IMR-90 (cell line): ENCODE measurements around the gene TMEM63A. TPM values are rescaled to one million over a fixed set of nuclear protein-coding genes. Genes with fewer than 3 reads are reported as not detected.

Source experiments
- ATAC-seq: fragments of 200-7000 bp; cut with Tn5 transposase; 2 replicates; pipeline ENCODE4 v1.9.1; 2020; ENCODE audit warnings: low read depth, mild to moderate bottlenecking, moderate library complexity
- BruUV-seq: library from RNA; stranded (reverse); fragments of 400-500 nt; replicated peaks from 2 replicates; lab custom pipeline; 2021; lab: Mats Ljungman, UMichigan
- CTCF ChIA-PET: fragments of 300-600 bp; formaldehyde crosslinking; extraction: SDS; loops from one replicate; lab custom pipeline; 2021; ENCODE audit warnings: antibody characterized with exemption; lab: Yijun Ruan, JAX
- POLR2A ChIA-PET: fragments of 300-600 bp; sonication (Branson Sonifier 250); formaldehyde crosslinking; loops from one replicate; lab custom pipeline; 2022; ENCODE audit warnings: antibody characterized with exemption; ENCODE audit not compliant: unreplicated experiment; lab: Charles Lee
- DNase-seq: peaks from one replicate; pipeline ENCODE4 v3.0.0; 2013
- H2AFZ ChIP-seq: replicated peaks from 2 replicates; pipeline ENCODE3; 2013; ENCODE audit warnings: low read length, mild to moderate bottlenecking; ENCODE audit not compliant: poor library complexity
- H2AK5ac ChIP-seq: 2 replicates; pipeline ENCODE4 v1.6.1; 2013; ENCODE audit warnings: low read depth, low read length, inconsistent platforms
- H2AK9ac ChIP-seq: replicated peaks from 2 replicates; pipeline ENCODE3; 2013; ENCODE audit warnings: mild to moderate bottlenecking, low read depth, low read length, moderate library complexity; ENCODE audit not compliant: poor library complexity
- H2BK120ac ChIP-seq: 2 replicates; pipeline ENCODE4 v1.6.1; 2013; ENCODE audit warnings: low read depth, low read length, inconsistent platforms
- H2BK15ac ChIP-seq: 3 replicates; pipeline ENCODE4 v1.6.1; 2013; ENCODE audit warnings: low read depth, low read length, inconsistent platforms
- H2BK20ac ChIP-seq: 2 replicates; pipeline ENCODE4 v1.6.1; 2013; ENCODE audit warnings: low read depth, mild to moderate bottlenecking, inconsistent platforms, low read length, moderate library complexity
- H2BK5ac ChIP-seq: 2 replicates; pipeline ENCODE4 v1.6.1; 2013; ENCODE audit warnings: mild to moderate bottlenecking, low read depth, low read length, inconsistent platforms; ENCODE audit not compliant: poor library complexity, severe bottlenecking
- H3K14ac ChIP-seq: replicated peaks from 2 replicates; pipeline ENCODE4 v1.6.1; 2013; ENCODE audit warnings: low read depth, low read length, inconsistent platforms
- H3K18ac ChIP-seq: 2 replicates; pipeline ENCODE4 v1.6.1; 2013; ENCODE audit warnings: low read depth, low read length, control low read depth
- H3K23ac ChIP-seq: 2 replicates; pipeline ENCODE4 v1.6.1; 2013; ENCODE audit warnings: low read depth, low read length, inconsistent platforms
- H3K27ac ChIP-seq: 2 replicates; pipeline ENCODE4 v1.5.1; 2013; ENCODE audit warnings: mild to moderate bottlenecking, control low read depth, low read length; ENCODE audit not compliant: insufficient read depth
- H3K27me3 ChIP-seq: 2 replicates; pipeline ENCODE4 v1.6.1; 2013; ENCODE audit warnings: low read length; ENCODE audit not compliant: control insufficient read depth, insufficient read depth
- H3K36me3 ChIP-seq: 2 replicates; pipeline ENCODE4 v1.6.1; 2013; ENCODE audit warnings: low read length, mixed read lengths; ENCODE audit not compliant: control insufficient read depth, insufficient read depth
- H3K4ac ChIP-seq: 2 replicates; pipeline ENCODE4 v1.6.1; 2013; ENCODE audit warnings: low read depth, low read length, inconsistent platforms
- H3K4me1 ChIP-seq: 2 replicates; pipeline ENCODE4 v1.6.1; 2013; ENCODE audit warnings: low read length, mixed read lengths; ENCODE audit not compliant: control insufficient read depth, insufficient read depth
- H3K4me2 ChIP-seq: 2 replicates; pipeline ENCODE4 v1.6.1; 2013; ENCODE audit warnings: low read depth, mild to moderate bottlenecking, control low read depth, low read length, moderate library complexity
- H3K4me3 ChIP-seq: 2 replicates; pipeline ENCODE4 v1.5.1; 2013; ENCODE audit warnings: low read depth, mild to moderate bottlenecking, control low read depth, low read length, moderate library complexity; ENCODE audit not compliant: insufficient read depth
- H3K56ac ChIP-seq: 2 replicates; pipeline ENCODE4 v1.6.1; 2013; ENCODE audit warnings: low read length, inconsistent platforms; ENCODE audit not compliant: insufficient read depth; ENCODE audit errors: extremely low read depth
- H3K79me1 ChIP-seq, 2 experiments: 2 replicates each; pipeline ENCODE4 v1.6.1; 2013; ENCODE audit warnings: low read length in 2 of 2, inconsistent platforms in 1 of 2, low read depth in 1 of 2
- H3K9ac ChIP-seq: 2 replicates; pipeline ENCODE4 v1.6.1; 2013; ENCODE audit warnings: low read depth, low read length, control low read depth
- H3K9me1 ChIP-seq: 2 replicates; pipeline ENCODE4 v1.6.1; 2013; ENCODE audit warnings: low read length, inconsistent platforms; ENCODE audit not compliant: insufficient read depth
- H3K9me3 ChIP-seq: 2 replicates; pipeline ENCODE4 v1.6.1; 2013; ENCODE audit warnings: low read length; ENCODE audit not compliant: control insufficient read depth, insufficient read depth
- H4K20me1 ChIP-seq: 2 replicates; pipeline ENCODE4 v1.6.1; 2013; ENCODE audit warnings: low read length, inconsistent platforms; ENCODE audit not compliant: insufficient read depth
- H4K5ac ChIP-seq: 2 replicates; pipeline ENCODE4 v1.6.1; 2013; ENCODE audit warnings: mild to moderate bottlenecking, low read depth, low read length, control low read depth
- H4K8ac ChIP-seq, 2 experiments: 2 replicates each; pipeline ENCODE4 v1.6.1; 2013; ENCODE audit warnings: low read depth in 2 of 2, low read length in 2 of 2, control low read depth in 1 of 2, inconsistent platforms in 1 of 2
- H4K91ac ChIP-seq: 2 replicates; pipeline ENCODE4 v1.6.1; 2013; ENCODE audit warnings: low read depth, low read length, inconsistent platforms; ENCODE audit not compliant: insufficient read depth
- CEBPB ChIP-seq: IDR thresholded peaks from 2 replicates; pipeline ENCODE4 v1.6.1; 2012; ENCODE audit warnings: low read depth, low read length, improper control_type of control experiment
- RCOR1 ChIP-seq: IDR thresholded peaks from 2 replicates; pipeline ENCODE4 v1.6.1; 2012; ENCODE audit warnings: mild to moderate bottlenecking, low read length, improper control_type of control experiment; ENCODE audit not compliant: insufficient replicate concordance
- WGBS, 2 experiments: methylation state at CpG; one replicate each; pipeline versions ENCODE4 v1.1.5 to v1.1.7; 2013; ENCODE audit warnings: missing lambda C conversion rate in 2 of 2; ENCODE audit not compliant: insufficient read length in 1 of 2; ENCODE audit errors: extremely low coverage in 2 of 2; 5-methylcytosine and 5-hydroxymethylcytosine counted together
- dilution Hi-C: fragments of 300-500 bp; cut with HindIII; formaldehyde crosslinking; loops from one replicate; pipeline ENCODE4 v1.14.3; 2018; ENCODE audit warnings: low sequenced_read_pairs; ENCODE audit not compliant: unreplicated experiment
- in situ Hi-C: fragments of 300-500 bp; cut with MboI; formaldehyde crosslinking; loops from 3 replicates; pipeline ENCODE4 v1.14.3; 2019; ENCODE audit warnings: low sequenced_read_pairs, inconsistent platforms, mixed read lengths
- intact Hi-C: fragments of 100-400 bp; cut with micrococcal nuclease; formaldehyde crosslinking; loops from 2 replicates; pipeline ENCODE4 v1.10.0; 2022
- polyA plus RNA-seq, 3 experiments: library from polyadenylated mRNA; depleted of rRNA; stranded (reverse); fragments of >200 nt; gene quantifications; 2 replicates each; pipeline ENCODE4 v1.2.3, GENCODE V29; 2012; ENCODE audit warnings: low replicate concordance in 1 of 3
- total RNA-seq: library from RNA; depleted of rRNA; stranded (reverse); fragments of >200 nt; gene quantifications from 2 replicates; pipeline ENCODE4 v1.2.3, GENCODE V29; 2012
- TF ChIP-seq, protein P1 (sequence below): fragments of 150-350 bp; IDR thresholded peaks from 2 replicates; pipeline ENCODE4 v1.6.1; 2017; ENCODE audit warnings: mild to moderate bottlenecking, antibody characterized with exemption, low read length, low read depth

The TMEM63A gene
- total and polyA plus RNA-seq, 2 of the 4 experiments (the other 2 are of a cell fraction) = 4.7 to 23.3 TPM

DNA sequence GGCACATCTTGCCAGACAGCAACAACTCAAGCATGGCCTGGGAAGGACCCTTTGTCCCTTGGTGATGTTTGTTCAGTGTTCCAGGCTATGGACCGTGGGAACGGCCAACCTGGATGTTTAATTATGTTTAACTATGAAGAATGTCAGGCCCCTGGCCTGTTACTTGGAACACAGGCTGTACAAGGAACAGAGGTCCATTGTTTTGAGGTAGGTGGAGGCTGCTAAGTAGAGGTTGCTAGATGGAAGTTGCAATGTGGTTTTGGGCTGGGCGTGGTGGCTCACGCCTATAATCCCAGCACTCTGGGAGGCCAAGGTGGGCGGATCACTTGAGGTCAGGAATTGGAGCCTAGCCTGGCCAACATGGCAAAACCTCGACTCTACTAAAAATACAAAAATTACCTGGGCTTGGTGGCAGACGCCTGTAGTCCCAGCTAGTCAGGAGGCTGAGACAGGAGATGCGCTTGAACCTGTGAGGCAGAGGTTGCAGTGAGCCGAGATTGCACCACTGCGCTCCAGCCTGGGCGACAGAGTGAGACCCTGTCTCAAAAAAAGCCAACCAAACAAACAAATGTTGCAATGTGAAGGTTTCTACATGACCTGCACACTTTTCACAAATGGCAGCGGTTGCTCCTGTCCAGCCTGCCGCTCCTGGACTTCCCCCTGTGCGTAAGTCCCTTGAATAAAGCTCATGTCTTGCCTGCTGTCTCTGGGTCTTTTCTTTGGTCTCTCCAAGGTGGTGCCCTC is 9.2 kb upstream of the TMEM63A start:
- Histone ChIP-seq H4K91ac (no peak overlapping the region), H2BK120ac (no peak overlapping the region), H3K18ac (no peak overlapping the region), H3K4ac (no peak overlapping the region), H2AK5ac (no peak overlapping the region), H3K36me3 (no peaks in the 10 kb centered on the region), H4K5ac (no peak overlapping the region), H3K27me3 (no peaks in the 10 kb centered on the region), H2AFZ (no peak overlapping the region), H3K27ac (no peak overlapping the region), H3K14ac (no peak overlapping the region), H3K4me1 (no peaks in the 10 kb centered on the region), H3K9me3 (no peaks in the 10 kb centered on the region), H3K9me1 (no peaks in the 10 kb centered on the region), H4K20me1 (no peaks in the 10 kb centered on the region), H3K79me1 (no peaks in the 10 kb centered on the region), H2BK15ac (no peak overlapping the region), H3K4me3 (no peak overlapping the region), H4K8ac (no peak overlapping the region), H2BK5ac (no peak overlapping the region), H2AK9ac (no peak overlapping the region), H3K56ac (no peak overlapping the region), H3K9ac (no peak overlapping the region), H3K4me2 (no peak overlapping the region), H2BK20ac (no peak overlapping the region), H3K23ac (no peak overlapping the region)
- in situ Hi-C loops (no loop called here), intact Hi-C loops (no loop called here), dilution Hi-C loops (no loop called here)
- no peak for DNase-seq
- TF ChIP-seq RCOR1 (no peak), CEBPB (no peak)
- TF ChIP-seq, protein P1, sequence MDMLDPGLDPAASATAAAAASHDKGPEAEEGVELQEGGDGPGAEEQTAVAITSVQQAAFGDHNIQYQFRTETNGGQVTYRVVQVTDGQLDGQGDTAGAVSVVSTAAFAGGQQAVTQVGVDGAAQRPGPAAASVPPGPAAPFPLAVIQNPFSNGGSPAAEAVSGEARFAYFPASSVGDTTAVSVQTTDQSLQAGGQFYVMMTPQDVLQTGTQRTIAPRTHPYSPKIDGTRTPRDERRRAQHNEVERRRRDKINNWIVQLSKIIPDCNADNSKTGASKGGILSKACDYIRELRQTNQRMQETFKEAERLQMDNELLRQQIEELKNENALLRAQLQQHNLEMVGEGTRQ = no peak
- ATAC-seq = no peak
- no TSS peak for BruUV-seq
- CTCF ChIA-PET = no interaction called here
- 90% methylated on average over 6 of the region's 14 CpGs; no CpG with 5 or more reads in 1 of the 2 experiments for WGBS, 2 experiments
- POLR2A ChIA-PET = no interaction called here
